ENCODE measurements around the gene THRAP3.

The THRAP3 gene

GRCh38 chr1:36258960-36259344, 34.7 kb downstream of the THRAP3 start:
- Histone ChIP-seq H3K9ac (ENCODE audit: low read depth, low read length) (no peak overlapping the region), H2AFZ (ENCODE audit: low read depth, low read length) (no peak overlapping the region), H3K4me1 (ENCODE audit: insufficient read depth, low read length) (no peaks in the 10 kb centered on the region), H3K36me3 (ENCODE audit: insufficient read depth, low read length) (peaks cover 64% of the 10 kb centered on the region), H3K27ac (ENCODE audit: low read length) (no peak overlapping the region), H3K9me3 (ENCODE audit: insufficient read depth, low read length, severe bottlenecking) (no peaks in the 10 kb centered on the region), H3K79me2 (ENCODE audit: insufficient read depth, low read length) (peaks cover 90% of the 10 kb centered on the region), H3K4me2 (ENCODE audit: insufficient read depth, low read length) (no peak overlapping the region), H4K20me1 (ENCODE audit: insufficient read depth, low read length) (peaks cover 63% of the 10 kb centered on the region), H3K4me3 (ENCODE audit: low read depth in 1 of 2, low read length in 2 of 2) (no peak overlapping the region), H3K27me3 (ENCODE audit: insufficient read depth, low read length, poor library complexity) (no peaks in the 10 kb centered on the region)
- TF ChIP-seq CTCF (IDR thresholded peaks at IDR 0.05; ENCODE audit: borderline replicate concordance, extremely low read depth, low read length, poor library complexity, severe bottlenecking) (no peak), EZH2 (IDR thresholded peaks at IDR 0.05; ENCODE audit: borderline replicate concordance, low read depth, low read length, severe bottlenecking) (no peak)
- DNase-seq, result no peak
- no peak for ATAC-seq (ENCODE audit: insufficient read depth, low read depth)

- Histone ChIP-seq H4K20me1 (ENCODE audit: insufficient read depth, low read length) (peaks cover 44% of the 10 kb centered on the region), H3K9ac (ENCODE audit: low read depth, low read length) (no peak overlapping the region), H3K79me2 (ENCODE audit: insufficient read depth, low read length) (peaks cover 90% of the 10 kb centered on the region), H3K4me1 (ENCODE audit: insufficient read depth, low read length) (no peaks in the 10 kb centered on the region), H3K9me3 (ENCODE audit: insufficient read depth, low read length, severe bottlenecking) (no peaks in the 10 kb centered on the region), H3K4me2 (ENCODE audit: insufficient read depth, low read length) (no peak overlapping the region), H3K27ac (ENCODE audit: low read length) (no peak overlapping the region), H3K36me3 (ENCODE audit: insufficient read depth, low read length) (peaks cover 71% of the 10 kb centered on the region), H3K4me3 (ENCODE audit: low read depth in 1 of 2, low read length in 2 of 2) (no peak overlapping the region), H3K27me3 (ENCODE audit: insufficient read depth, low read length, poor library complexity) (no peaks in the 10 kb centered on the region), H2AFZ (ENCODE audit: low read depth, low read length) (no peak overlapping the region)
- DNase-seq, result no peak
- no peak for ATAC-seq (ENCODE audit: insufficient read depth, low read depth)
- TF ChIP-seq CTCF (IDR thresholded peaks at IDR 0.05; ENCODE audit: borderline replicate concordance, extremely low read depth, low read length, poor library complexity, severe bottlenecking) (no peak), EZH2 (IDR thresholded peaks at IDR 0.05; ENCODE audit: borderline replicate concordance, low read depth, low read length, severe bottlenecking) (no peak)
Observed at GRCh38 chr1:36268981-36269380, 44.7 kb downstream of the THRAP3 start.

GRCh38 chr1:36269408-36269838, 45.2 kb downstream of the THRAP3 start:
- Histone ChIP-seq H3K9ac (ENCODE audit: low read depth, low read length) (no peak overlapping the region), H3K4me1 (ENCODE audit: insufficient read depth, low read length) (no peaks in the 10 kb centered on the region), H3K4me2 (ENCODE audit: insufficient read depth, low read length) (no peak overlapping the region), H3K36me3 (ENCODE audit: insufficient read depth, low read length) (peaks cover 70% of the 10 kb centered on the region), H3K9me3 (ENCODE audit: insufficient read depth, low read length, severe bottlenecking) (no peaks in the 10 kb centered on the region), H2AFZ (ENCODE audit: low read depth, low read length) (no peak overlapping the region), H3K27me3 (ENCODE audit: insufficient read depth, low read length, poor library complexity) (no peaks in the 10 kb centered on the region), H3K79me2 (ENCODE audit: insufficient read depth, low read length) (peaks cover 90% of the 10 kb centered on the region), H3K4me3 (ENCODE audit: low read depth in 1 of 2, low read length in 2 of 2) (no peak overlapping the region), H3K27ac (ENCODE audit: low read length) (no peak overlapping the region), H4K20me1 (ENCODE audit: insufficient read depth, low read length) (peaks cover 40% of the 10 kb centered on the region)
- ATAC-seq (ENCODE audit: insufficient read depth, low read depth), result no peak
- TF ChIP-seq CTCF (IDR thresholded peaks at IDR 0.05; ENCODE audit: borderline replicate concordance, extremely low read depth, low read length, poor library complexity, severe bottlenecking) (no peak), EZH2 (IDR thresholded peaks at IDR 0.05; ENCODE audit: borderline replicate concordance, low read depth, low read length, severe bottlenecking) (no peak)
- DNase-seq, result no peak

- H4K20me1 ChIP-seq (ENCODE audit: insufficient read depth, low read length), result peaks cover 34% of the 10 kb centered on the region
Observed at GRCh38 chr1:36273024-36273423, 48.8 kb downstream of the THRAP3 start.

More at GRCh38 chr1:36273024-36273423, 48.8 kb downstream of the THRAP3 start:
- Histone ChIP-seq H3K79me2 (ENCODE audit: insufficient read depth, low read length) (peaks cover 87% of the 10 kb centered on the region), H3K4me3 (ENCODE audit: low read depth in 1 of 2, low read length in 2 of 2) (no peak overlapping the region), H3K4me2 (ENCODE audit: insufficient read depth, low read length) (no peak overlapping the region), H3K4me1 (ENCODE audit: insufficient read depth, low read length) (no peaks in the 10 kb centered on the region), H3K36me3 (ENCODE audit: insufficient read depth, low read length) (peaks cover 53% of the 10 kb centered on the region), H3K9me3 (ENCODE audit: insufficient read depth, low read length, severe bottlenecking) (no peaks in the 10 kb centered on the region), H3K9ac (ENCODE audit: low read depth, low read length) (no peak overlapping the region), H3K27me3 (ENCODE audit: insufficient read depth, low read length, poor library complexity) (no peaks in the 10 kb centered on the region), H2AFZ (ENCODE audit: low read depth, low read length) (no peak overlapping the region), H3K27ac (ENCODE audit: low read length) (no peak overlapping the region)
- TF ChIP-seq EZH2 (IDR thresholded peaks at IDR 0.05; ENCODE audit: borderline replicate concordance, low read depth, low read length, severe bottlenecking) (no peak), CTCF (IDR thresholded peaks at IDR 0.05; ENCODE audit: borderline replicate concordance, extremely low read depth, low read length, poor library complexity, severe bottlenecking) (no peak)
- ATAC-seq (ENCODE audit: insufficient read depth, low read depth) (no peak), DNase-seq (no peak)
